GM19397 (cell line): ENCODE results near the gene ALAS1.
"Not testable (repeated sequence)": the region's sequence is repeated elsewhere in the genome, so short reads cannot be mapped to it uniquely, and the experiment has no call there.

ENCODE experiments used
- ATAC-seq: cut with Tn5 transposase; IDR thresholded peaks from one replicate; pipeline ENCODE4 v1.9.1; 2021; ENCODE audit warnings: mild to moderate bottlenecking, moderate library complexity; ENCODE audit not compliant: unreplicated experiment

The ALAS1 gene

DNA sequence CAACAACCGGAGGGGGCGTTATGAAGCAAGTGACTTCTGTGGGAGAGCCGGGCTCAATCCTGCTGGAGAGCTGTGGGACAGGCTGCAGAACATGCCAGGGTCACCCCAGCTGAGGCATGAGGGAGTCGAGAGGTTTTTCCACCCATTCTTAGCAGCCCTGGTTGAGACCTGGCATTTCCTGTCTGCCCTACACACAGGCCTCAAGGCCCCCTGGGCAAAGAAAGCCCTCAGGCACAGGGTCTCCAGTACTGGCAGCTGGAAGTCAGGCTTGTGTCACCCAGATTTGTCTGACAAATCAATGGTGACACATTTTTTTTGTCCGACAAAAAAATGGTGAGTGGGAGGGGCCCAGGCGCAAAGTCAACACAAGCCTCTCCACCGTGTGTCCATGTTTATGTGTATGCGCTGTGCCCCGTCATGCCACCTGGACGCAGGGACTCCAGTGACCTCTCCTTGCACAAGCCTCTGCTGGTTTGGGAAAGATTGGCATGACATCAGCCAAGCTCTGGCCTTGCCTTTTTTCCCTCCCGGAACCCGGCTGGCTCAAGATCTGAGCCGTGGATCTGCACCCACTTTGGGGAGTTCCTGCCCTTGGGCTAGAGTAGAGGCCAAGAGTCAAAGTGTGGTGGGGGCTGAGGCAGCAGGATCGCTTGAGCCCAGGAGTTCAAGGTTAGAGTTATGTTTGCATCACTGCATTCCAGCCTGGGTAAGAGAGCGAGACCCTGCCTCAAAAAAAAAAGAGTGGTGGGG, 20.8 kb upstream of the ALAS1 start:
- ATAC-seq: no peak

GRCh38 chr3:52177701-52178042, 20.3 kb upstream of the ALAS1 start:
- ATAC-seq: no peak

- not testable (repeated sequence) for ATAC-seq
Observed at GRCh38 chr3:52178126-52178525, 19.8 kb upstream of the ALAS1 start.

- ATAC-seq: no peak
Observed at GRCh38 chr3:52178537-52178936, 19.4 kb upstream of the ALAS1 start.

DNA sequence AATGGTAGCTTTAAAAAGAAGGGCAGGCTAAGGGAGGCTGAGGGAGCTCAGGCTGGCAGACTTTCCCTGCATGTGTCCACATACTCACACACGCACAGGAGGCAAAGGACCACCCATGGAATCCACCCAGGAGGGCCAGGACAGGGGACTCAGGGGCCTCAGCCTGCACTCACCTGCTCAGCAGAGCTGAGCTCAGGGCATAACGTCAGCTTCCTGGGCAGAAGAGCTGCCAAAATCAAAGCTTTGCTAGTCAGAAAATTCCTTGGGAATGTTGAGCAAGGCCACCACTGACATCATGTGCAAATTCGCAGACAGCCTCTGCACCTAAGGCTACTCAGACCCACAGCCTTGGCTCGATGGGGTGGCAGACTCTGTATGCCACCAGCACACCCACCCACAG, 16.4 kb upstream of the ALAS1 start:
- no peak for ATAC-seq

GRCh38 chr3:52182196-52182595, 15.8 kb upstream of the ALAS1 start:
- ATAC-seq: no peak

- ATAC-seq: no peak
Observed at GRCh38 chr3:52182691-52183090, 15.3 kb upstream of the ALAS1 start.

GRCh38 chr3:52183786-52184445, 14.0 kb upstream of the ALAS1 start:
- ATAC-seq: no peak

DNA sequence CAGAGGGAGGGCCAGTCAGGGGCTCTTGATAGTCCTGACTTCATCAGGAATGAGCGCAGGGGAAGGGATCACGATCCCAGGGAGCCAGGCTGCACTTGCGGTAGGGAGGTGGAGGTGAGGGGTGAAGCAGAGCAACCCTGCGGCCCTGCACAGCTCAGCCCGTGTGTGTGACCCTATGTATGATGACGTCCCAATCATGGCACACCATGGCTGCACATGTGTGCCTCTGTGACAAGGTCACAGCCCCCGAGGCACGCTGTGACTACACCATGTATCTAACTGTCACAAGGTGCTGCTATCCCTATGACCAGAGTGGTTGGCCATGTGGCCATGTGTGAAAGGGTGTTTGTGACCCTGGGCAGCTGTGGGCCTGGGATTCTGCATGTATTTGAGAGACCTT, 13.3 kb upstream of the ALAS1 start:
- ATAC-seq: no peak

DNA sequence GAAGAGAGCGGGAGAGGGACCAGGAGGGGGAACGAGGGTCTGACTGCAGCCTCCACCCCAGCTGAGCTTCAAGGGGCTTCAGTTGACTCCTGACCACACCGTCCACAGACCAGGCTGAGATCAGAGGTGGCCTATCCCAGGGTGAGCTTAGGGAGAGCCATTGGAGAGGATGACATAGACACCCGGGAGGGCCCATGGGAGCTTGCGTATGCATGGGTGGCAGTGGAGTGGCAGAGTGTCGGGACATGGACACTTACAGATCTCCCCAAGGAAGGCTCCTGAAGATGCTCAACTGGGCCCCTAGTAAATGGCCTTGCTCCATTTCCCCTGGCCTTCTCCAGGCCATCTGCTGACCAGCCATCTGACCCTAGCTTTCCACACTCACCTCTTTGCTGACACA, 12.6 kb upstream of the ALAS1 start:
- ATAC-seq: no peak

- no peak for ATAC-seq
Observed at GRCh38 chr3:52185837-52186236, 12.1 kb upstream of the ALAS1 start.

DNA sequence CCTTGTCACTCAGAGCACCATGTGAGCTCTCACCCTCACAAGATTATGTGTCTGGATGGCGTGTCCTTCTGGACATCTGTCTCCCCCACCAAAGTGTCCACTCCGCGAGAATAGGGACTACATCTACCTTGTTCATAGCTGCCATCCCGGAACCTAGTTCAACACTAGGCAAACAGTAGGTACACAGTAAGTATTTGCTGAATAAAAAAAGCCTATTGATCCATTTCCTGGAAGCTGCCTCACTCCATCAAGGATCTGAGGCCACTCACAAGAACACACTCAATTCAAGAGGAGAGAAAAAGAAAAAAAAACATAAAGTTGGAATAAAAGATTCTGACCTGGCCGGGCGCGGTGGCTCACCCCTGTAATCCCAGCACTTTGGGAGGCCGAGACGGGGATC, 11.2 kb upstream of the ALAS1 start:
- no peak for ATAC-seq

GRCh38 chr3:52188556-52188955, 9.4 kb upstream of the ALAS1 start:
- ATAC-seq: no peak

DNA sequence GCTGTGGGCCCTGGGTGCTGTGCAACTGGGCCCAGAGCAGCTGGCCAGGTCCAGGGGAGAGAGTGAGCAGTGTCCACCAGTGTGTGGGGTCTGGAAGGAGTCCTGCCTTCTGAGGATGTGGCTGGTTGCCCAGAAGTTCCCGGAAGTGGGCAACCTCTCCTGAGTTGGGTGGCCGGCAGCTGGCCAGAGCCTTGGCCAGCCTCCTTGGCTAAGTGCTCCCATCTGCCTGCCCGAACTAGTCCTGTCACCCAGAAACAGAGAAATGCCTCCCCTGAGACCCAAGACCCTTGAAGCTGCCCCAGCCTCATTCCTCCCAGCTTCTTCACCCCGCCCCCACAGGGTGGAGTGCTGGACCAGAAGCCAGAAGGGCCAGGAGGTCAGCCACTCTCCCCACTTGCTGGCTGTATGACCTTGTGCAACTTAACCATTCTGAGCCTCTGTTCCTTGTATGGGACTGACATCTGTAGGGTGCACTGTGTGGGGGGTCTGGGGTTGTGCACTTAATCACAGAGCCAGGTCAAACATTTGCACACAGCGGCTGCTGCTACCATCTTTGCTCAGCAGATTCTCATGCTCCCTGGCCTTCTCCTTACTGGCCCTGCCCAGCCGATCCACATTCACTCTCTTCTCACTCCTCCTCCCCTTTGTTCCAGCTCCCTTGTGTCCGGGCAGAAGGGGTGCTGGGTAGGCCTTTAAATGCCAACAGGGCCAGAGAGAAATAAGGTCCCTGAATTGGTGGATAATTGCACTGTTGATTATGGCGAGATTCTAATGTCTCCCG, 7.5 kb upstream of the ALAS1 start:
- no peak for ATAC-seq

DNA sequence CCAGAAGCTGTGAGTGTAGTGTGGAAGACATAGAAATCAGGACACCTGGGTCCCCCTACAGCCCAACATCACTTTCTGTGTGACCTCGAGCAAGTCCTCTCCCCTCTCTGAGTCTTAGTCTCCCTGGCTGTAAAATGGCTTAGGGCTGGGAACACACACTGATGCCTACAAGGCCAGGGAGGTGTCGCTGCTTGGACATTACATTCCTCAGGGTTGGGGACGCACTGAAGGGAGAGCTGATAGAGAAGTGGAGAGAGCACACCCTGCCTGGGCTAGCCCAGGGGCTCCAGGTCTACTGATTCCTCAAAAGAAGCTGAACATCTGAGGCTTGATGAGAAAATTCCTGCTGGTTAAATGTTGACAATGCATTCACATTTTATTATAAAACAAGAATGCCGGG, 6.3 kb upstream of the ALAS1 start:
- ATAC-seq: no peak

GRCh38 chr3:52193065-52193464, 4.9 kb upstream of the ALAS1 start:
- ATAC-seq: no peak

DNA sequence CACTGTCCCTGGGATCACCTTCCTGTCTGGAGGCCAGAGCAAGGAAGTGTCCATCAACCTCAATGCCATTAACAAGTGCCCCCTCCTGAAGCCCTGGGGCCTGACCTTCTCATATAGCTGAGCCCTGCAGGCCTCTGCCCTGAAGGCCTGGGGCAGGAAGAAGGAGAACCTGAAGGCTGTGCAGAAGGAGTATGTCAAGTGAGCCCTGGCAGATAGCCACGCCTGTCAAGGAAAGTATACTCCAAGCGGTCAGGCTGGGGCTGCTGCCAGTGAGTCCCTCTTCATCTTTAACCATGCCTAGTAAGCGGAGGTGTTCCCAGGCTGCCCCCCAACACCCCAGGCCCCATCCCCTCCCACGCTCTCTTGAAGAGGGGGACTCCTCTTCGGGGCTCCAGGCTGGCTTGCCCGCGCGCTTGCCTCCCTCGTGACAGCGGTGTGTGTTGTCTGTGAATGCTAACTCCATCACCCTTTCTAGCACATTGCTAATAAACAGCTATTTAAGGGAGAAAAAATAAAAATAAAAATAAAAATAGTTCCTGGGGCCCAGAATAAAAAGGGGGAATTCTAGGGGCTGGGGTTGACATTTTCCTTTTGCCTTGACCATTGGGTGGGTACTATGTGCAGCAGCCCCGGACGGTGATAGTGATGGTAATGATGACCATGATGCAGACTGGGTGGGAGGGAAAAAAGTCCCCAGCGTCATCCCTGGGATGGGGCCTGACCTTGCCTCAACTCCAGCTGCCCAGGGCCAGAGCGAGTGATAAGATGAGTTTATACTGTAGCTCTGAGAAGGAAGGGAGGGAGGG, 3.3 kb upstream of the ALAS1 start:
- no peak for ATAC-seq

DNA sequence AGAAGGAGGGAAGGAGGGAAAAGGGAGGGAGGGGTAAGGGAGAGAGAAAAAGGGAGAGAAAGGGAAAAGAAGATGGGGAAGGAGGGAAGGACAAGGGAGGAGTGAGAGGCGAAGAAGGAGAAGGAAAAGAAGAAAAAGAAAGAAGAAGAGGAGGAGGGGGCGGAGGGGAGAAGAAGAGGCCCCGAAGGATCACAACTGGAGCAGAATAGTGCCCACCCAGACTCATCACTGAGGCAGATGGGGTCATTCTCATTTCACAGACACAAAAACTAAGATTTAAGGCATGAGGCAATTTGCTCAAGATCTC, 2.7 kb upstream of the ALAS1 start:
- ATAC-seq: no peak

DNA sequence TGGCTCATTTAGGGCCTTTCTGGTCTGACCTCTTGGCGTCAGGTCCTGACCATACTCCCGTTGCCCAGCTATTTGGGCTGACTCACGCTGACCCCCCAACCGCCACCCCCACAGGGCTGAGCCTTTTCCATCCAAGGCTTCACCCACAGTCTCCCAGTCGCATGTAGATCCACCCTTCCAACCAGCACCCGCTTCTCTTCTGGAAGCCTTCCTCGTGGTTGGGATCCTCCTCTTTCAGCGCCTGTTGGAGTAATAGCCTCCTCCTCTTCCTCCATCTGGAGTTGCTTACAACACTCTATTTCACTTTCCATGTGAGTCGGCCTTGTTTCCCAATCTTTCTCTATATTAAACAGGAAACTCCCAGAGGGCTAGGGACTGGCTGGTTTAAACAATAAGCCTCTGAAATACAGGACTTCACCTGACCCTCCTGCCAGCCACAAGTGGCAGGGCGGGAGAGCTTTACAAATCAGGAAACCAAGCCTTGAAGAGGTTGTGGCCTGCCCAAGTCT, 2.1 kb upstream of the ALAS1 start:
- ATAC-seq: no peak

DNA sequence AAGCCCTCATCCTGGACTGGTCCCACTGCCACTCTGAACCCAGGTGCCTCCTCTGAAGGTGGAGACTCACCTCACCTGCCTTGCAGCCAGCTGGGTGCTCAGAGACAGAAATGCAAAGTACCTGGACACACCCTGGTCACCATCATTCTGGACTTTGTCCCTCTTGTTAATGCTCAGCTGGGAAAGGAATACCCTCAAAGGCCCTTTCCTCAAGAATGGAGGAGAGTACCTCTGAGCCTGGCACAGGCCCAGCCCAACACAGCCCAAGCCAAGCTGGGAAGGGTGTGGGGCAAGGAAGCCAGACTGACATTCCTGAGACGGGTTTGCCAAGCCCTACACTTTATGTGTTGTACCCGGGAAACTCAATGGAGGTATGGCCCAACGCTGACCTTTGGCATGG, 983 bp upstream of the ALAS1 start:
- no peak for ATAC-seq

- no peak for ATAC-seq
Observed at GRCh38 chr3:52197499-52197841, 490 bp upstream of the ALAS1 start.
